Activated CD8-positive, alpha-beta memory T cell treated with anti-CD3 and anti-CD28 coated beads for 1 hour (primary cell): Measurements from ENCODE around the gene INPPL1.

Experiments used
- DNase-seq, 2 donors: peaks; one replicate each; pipeline ENCODE4 v3.0.0-alpha.2; 2020; ENCODE audit warnings: low read depth in 1 of 2; ENCODE audit errors: extremely low read depth in 1 of 2

INPPL1 gene

DNA sequence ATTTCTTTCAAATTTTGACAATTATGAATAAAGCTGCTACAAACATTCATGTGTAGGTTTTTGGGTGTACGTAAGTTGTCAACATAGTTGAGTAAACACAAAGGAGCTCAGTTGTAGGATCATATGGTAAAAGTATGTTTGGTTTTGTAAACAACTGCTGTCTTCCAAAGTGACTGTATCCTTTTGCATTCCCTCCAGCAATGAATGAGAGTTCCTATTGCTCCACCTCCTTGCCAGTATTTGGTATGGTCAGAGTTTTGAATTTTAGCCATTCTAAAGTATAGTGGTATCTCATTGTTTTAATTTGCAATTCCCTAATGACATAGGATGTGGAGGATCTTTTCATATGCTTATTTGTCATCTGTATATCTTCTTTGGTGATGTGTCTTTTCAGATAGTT lies 47.4 kb downstream of the INPPL1 start:
- DNase-seq, result no peak

DNA sequence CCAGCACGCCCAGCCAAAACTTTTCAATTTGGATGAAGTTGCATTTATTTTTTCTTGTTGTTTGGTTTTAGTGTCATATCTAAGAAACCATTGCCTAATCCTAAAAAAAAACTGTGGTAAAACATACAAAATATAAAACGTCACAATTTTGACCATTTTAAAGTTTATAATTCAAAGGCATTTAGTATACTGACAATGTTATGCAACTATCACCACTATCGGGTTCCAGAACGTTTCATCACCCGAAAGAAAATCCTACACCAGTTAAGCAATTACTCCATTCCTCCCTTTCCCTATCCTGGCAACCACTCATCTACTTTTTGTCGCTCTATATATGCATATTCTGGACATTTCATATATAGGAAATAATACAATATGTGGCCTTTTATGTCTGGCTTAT lies 49.9 kb downstream of the INPPL1 start:
- no peak for DNase-seq

DNA sequence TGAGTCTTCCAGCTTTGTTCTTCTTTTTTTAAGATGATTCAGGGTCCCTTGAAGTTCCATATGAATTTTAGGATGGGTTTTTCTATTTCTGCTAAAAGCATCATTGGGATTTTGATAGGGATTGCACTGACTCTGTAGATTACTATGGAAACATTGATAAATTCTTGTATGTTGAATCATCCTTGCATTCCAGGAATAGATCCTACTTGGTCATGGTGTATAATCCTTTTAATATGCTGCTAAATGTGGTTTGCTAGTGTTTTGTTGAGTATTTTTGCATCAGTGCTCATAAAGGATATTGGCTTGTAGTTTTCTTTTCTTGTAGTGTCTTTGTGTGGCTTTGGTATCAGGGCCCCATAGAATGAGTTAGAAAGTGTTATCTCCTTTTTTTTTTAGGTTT lies 54.3 kb downstream of the INPPL1 start:
- no peak for DNase-seq

DNA sequence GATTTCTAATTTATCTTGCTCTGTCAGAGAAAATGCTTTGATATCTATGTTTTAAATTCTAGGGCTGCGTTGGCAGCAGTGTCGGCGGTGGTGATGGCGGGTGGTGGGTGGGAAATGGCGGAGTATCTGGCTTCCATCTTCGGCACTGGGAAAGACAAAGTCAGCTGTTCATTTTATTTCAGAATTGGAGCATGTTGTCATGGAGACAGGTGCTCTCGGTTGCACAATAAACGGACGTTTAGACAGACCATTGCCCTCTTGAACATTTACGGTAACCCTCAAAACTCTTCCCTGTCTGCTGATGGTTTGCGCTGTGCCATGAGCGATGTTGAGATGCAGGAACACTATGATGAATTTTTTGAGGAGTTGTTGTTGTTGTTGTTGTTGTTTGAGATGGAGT lies 55.5 kb downstream of the INPPL1 start:
- DNase-seq, result no peak

DNA sequence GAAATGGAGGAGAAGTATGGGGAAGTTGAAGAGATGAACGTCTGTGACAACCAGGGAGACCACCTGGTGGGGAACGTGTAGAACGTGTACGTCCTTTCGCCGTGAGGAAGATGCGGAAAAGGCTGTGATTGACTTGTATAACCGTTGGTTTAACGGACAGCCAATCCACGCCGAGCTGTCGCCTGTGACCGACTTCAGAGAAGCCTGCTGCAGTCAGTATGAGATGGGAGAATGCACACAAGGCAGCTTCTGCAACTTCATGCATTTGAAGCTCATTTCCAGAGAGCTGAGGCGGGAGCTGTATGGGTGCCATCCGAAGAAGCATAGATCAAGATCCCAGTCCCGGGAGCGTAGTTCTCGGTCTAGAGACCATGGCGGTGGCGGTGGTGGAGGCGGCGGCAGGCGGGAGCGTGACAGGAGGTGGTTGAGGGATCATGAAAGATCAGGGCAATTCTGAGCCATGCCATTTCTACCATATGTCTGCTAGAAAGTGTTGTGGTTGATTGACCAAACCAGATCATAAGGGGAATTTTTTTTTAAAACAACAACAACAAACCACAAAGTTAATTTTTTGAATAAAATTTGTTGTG lies 56.3 kb downstream of the INPPL1 start:
- DNase-seq, result no peak

DNA sequence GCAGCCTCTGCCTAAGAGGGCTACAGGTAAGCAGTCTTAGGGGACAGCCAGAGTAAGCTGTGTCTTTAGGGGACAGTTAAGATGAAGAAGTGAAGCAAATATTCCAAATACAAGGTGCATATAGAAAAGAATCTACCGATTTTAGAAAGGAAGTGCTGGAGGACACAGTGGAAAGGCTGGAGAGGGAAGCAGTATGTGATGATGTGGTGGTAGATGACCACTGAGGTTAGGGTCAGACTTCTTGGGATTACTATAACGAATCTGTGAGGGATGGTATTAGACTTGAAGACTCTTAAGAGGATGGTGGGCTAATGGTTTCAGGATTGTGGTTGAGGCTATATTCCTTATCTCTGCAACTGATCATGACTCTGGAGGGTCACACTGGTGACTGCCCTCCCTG lies 59.4 kb downstream of the INPPL1 start:
- DNase-seq, result no peak

DNA sequence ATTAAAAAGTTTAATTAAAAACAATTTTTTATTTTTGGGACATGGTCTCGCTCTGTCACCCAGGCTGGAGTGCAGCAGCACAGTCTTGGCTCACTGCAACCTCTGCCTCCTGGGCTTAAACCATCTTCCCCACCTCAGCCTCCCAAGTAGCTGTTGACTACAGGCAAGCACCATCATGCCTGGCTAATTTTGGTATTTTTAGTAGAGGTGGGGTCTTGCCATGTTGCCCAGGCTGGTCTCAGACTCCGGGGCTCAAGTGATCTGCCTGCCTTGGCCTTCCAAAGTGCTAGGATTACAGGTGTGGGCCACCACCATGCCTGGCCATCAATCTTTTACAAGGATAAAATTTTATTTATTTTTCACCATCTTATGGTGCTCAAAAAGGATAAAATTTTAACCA lies 62.7 kb downstream of the INPPL1 start:
- no peak for DNase-seq
